ENCODE data around the gene POLQ.
"Not testable (repeated sequence)": the region's sequence is repeated elsewhere in the genome, so short reads cannot be mapped to it uniquely, and the experiment has no call there.

POLQ gene

GRCh38 chr3:121467085-121467484 is 78.7 kb downstream of the POLQ start:
- no peaks in the 10 kb centered on the region for H3K27me3 ChIP-seq (ENCODE audit: insufficient read depth, low read length)
- H3K9me3 ChIP-seq (ENCODE audit: insufficient read depth, low read depth, low read length), result no peaks in the 10 kb centered on the region
- no peaks in the 10 kb centered on the region for H3K4me1 ChIP-seq (ENCODE audit: insufficient read depth, low read length)
- peaks cover 85% of the 10 kb centered on the region for H3K36me3 ChIP-seq (ENCODE audit: insufficient read depth, low read depth, low read length)
- H3K27ac ChIP-seq (ENCODE audit: low read length), result no peak overlapping the region
- H3K4me3 ChIP-seq (ENCODE audit: low read length), result no peak overlapping the region
- no peak overlapping the region for H3K9ac ChIP-seq (ENCODE audit: low read depth, low read length)

GRCh38 chr3:121463745-121464144 is 82.0 kb downstream of the POLQ start:
- H3K4me3 ChIP-seq (ENCODE audit: low read length), result no peak overlapping the region
- no peak overlapping the region for H3K9ac ChIP-seq (ENCODE audit: low read depth, low read length)
- no peaks in the 10 kb centered on the region for H3K9me3 ChIP-seq (ENCODE audit: insufficient read depth, low read depth, low read length)
- no peak overlapping the region for H3K27ac ChIP-seq (ENCODE audit: low read length)
- H3K27me3 ChIP-seq (ENCODE audit: insufficient read depth, low read length), result no peaks in the 10 kb centered on the region
- no peaks in the 10 kb centered on the region for H3K4me1 ChIP-seq (ENCODE audit: insufficient read depth, low read length)
- H3K36me3 ChIP-seq (ENCODE audit: insufficient read depth, low read depth, low read length), result peaks cover 91% of the 10 kb centered on the region

- Histone ChIP-seq H3K4me1 (ENCODE audit: insufficient read depth, low read length) (no peaks in the 10 kb centered on the region), H3K4me3 (ENCODE audit: low read length) (no peak overlapping the region), H3K27me3 (ENCODE audit: insufficient read depth, low read length) (no peaks in the 10 kb centered on the region), H3K9ac (ENCODE audit: low read depth, low read length) (no peak overlapping the region), H3K27ac (ENCODE audit: low read length) (no peak overlapping the region), H3K36me3 (ENCODE audit: insufficient read depth, low read depth, low read length) (peaks cover 85% of the 10 kb centered on the region), H3K9me3 (ENCODE audit: insufficient read depth, low read depth, low read length) (no peaks in the 10 kb centered on the region)
Observed at GRCh38 chr3:121462565-121462964, 83.2 kb downstream of the POLQ start.

GRCh38 chr3:121451752-121452151 is 94.0 kb downstream of the POLQ start:
- not testable (repeated sequence) for H3K4me3 ChIP-seq (ENCODE audit: low read length); H3K4me1 ChIP-seq (ENCODE audit: insufficient read depth, low read length); H3K9ac ChIP-seq (ENCODE audit: low read depth, low read length); H3K9me3 ChIP-seq (ENCODE audit: insufficient read depth, low read depth, low read length); H3K27me3 ChIP-seq (ENCODE audit: insufficient read depth, low read length); H3K27ac ChIP-seq (ENCODE audit: low read length)
- peaks cover 28% of the 10 kb centered on the region for H3K36me3 ChIP-seq (ENCODE audit: insufficient read depth, low read depth, low read length)

- peaks cover 32% of the 10 kb centered on the region for H3K36me3 ChIP-seq (ENCODE audit: insufficient read depth, low read depth, low read length)
- H3K9me3 ChIP-seq (ENCODE audit: insufficient read depth, low read depth, low read length), result no peaks in the 10 kb centered on the region
- H3K27ac ChIP-seq (ENCODE audit: low read length), result no peak overlapping the region
- no peak overlapping the region for H3K9ac ChIP-seq (ENCODE audit: low read depth, low read length)
- H3K27me3 ChIP-seq (ENCODE audit: insufficient read depth, low read length), result no peaks in the 10 kb centered on the region
- no peaks in the 10 kb centered on the region for H3K4me1 ChIP-seq (ENCODE audit: insufficient read depth, low read length)
- H3K4me3 ChIP-seq (ENCODE audit: low read length), result no peak overlapping the region
Observed at GRCh38 chr3:121443456-121443855, 102.3 kb downstream of the POLQ start.

- H3K36me3 ChIP-seq (ENCODE audit: insufficient read depth, low read depth, low read length), result peaks cover 76% of the 10 kb centered on the region
- H3K4me1 ChIP-seq (ENCODE audit: insufficient read depth, low read length), result no peaks in the 10 kb centered on the region
- H3K9me3 ChIP-seq (ENCODE audit: insufficient read depth, low read depth, low read length), result no peaks in the 10 kb centered on the region
- no peak overlapping the region for H3K9ac ChIP-seq (ENCODE audit: low read depth, low read length)
- H3K27me3 ChIP-seq (ENCODE audit: insufficient read depth, low read length), result no peaks in the 10 kb centered on the region
- no peak overlapping the region for H3K4me3 ChIP-seq (ENCODE audit: low read length)
- H3K27ac ChIP-seq (ENCODE audit: low read length), result no peak overlapping the region
Observed at GRCh38 chr3:121436641-121437040, 109.1 kb downstream of the POLQ start.

- Histone ChIP-seq H3K36me3 (ENCODE audit: insufficient read depth, low read depth, low read length) (peaks cover 82% of the 10 kb centered on the region), H3K27ac (ENCODE audit: low read length) (no peak overlapping the region), H3K9ac (ENCODE audit: low read depth, low read length) (no peak overlapping the region), H3K4me1 (ENCODE audit: insufficient read depth, low read length) (no peaks in the 10 kb centered on the region), H3K27me3 (ENCODE audit: insufficient read depth, low read length) (no peaks in the 10 kb centered on the region), H3K9me3 (ENCODE audit: insufficient read depth, low read depth, low read length) (no peaks in the 10 kb centered on the region), H3K4me3 (ENCODE audit: low read length) (no peak overlapping the region)
Observed at GRCh38 chr3:121436074-121436473, 109.7 kb downstream of the POLQ start.

GRCh38 chr3:121431726-121432517 is 113.9 kb downstream of the POLQ start:
- no peaks in the 10 kb centered on the region for H3K4me1 ChIP-seq (ENCODE audit: insufficient read depth, low read length)
- H3K27me3 ChIP-seq (ENCODE audit: insufficient read depth, low read length), result no peaks in the 10 kb centered on the region
- no peak overlapping the region for H3K27ac ChIP-seq (ENCODE audit: low read length)
- H3K36me3 ChIP-seq (ENCODE audit: insufficient read depth, low read depth, low read length), result peaks cover 89% of the 10 kb centered on the region
- no peaks in the 10 kb centered on the region for H3K9me3 ChIP-seq (ENCODE audit: insufficient read depth, low read depth, low read length)
- H3K9ac ChIP-seq (ENCODE audit: low read depth, low read length), result no peak overlapping the region
- no peak overlapping the region for H3K4me3 ChIP-seq (ENCODE audit: low read length)

GRCh38 chr3:121430664-121431215 is 115.0 kb downstream of the POLQ start:
- Histone ChIP-seq H3K4me3 (ENCODE audit: low read length) (no peak overlapping the region), H3K9me3 (ENCODE audit: insufficient read depth, low read depth, low read length) (no peaks in the 10 kb centered on the region), H3K4me1 (ENCODE audit: insufficient read depth, low read length) (no peaks in the 10 kb centered on the region), H3K9ac (ENCODE audit: low read depth, low read length) (no peak overlapping the region), H3K27me3 (ENCODE audit: insufficient read depth, low read length) (no peaks in the 10 kb centered on the region), H3K27ac (ENCODE audit: low read length) (no peak overlapping the region), H3K36me3 (ENCODE audit: insufficient read depth, low read depth, low read length) (peaks cover 85% of the 10 kb centered on the region)

- H3K4me3 ChIP-seq (ENCODE audit: low read length), result no peak overlapping the region
Observed at GRCh38 chr3:121424549-121424948, 121.2 kb downstream of the POLQ start.

GRCh38 chr3:121418182-121418581 is 127.6 kb downstream of the POLQ start:
- H3K4me1 ChIP-seq (ENCODE audit: insufficient read depth, low read length), result no peaks in the 10 kb centered on the region
- no peaks in the 10 kb centered on the region for H3K36me3 ChIP-seq (ENCODE audit: insufficient read depth, low read depth, low read length)
- no peak overlapping the region for H3K4me3 ChIP-seq (ENCODE audit: low read length)
- H3K9ac ChIP-seq (ENCODE audit: low read depth, low read length), result no peak overlapping the region
- no peaks in the 10 kb centered on the region for H3K27me3 ChIP-seq (ENCODE audit: insufficient read depth, low read length)
- H3K9me3 ChIP-seq (ENCODE audit: insufficient read depth, low read depth, low read length), result no peaks in the 10 kb centered on the region
- H3K27ac ChIP-seq (ENCODE audit: low read length), result no peak overlapping the region

More at GRCh38 chr3:121424549-121424948, 121.2 kb downstream of the POLQ start:
- no peak overlapping the region for H3K9ac ChIP-seq (ENCODE audit: low read depth, low read length)
- no peak overlapping the region for H3K27ac ChIP-seq (ENCODE audit: low read length)
- no peaks in the 10 kb centered on the region for H3K9me3 ChIP-seq (ENCODE audit: insufficient read depth, low read depth, low read length)
- H3K4me1 ChIP-seq (ENCODE audit: insufficient read depth, low read length), result no peaks in the 10 kb centered on the region
- peaks cover 38% of the 10 kb centered on the region for H3K36me3 ChIP-seq (ENCODE audit: insufficient read depth, low read depth, low read length)
- no peaks in the 10 kb centered on the region for H3K27me3 ChIP-seq (ENCODE audit: insufficient read depth, low read length)

GRCh38 chr3:121414924-121415323 is 130.9 kb downstream of the POLQ start:
- H3K4me1 ChIP-seq (ENCODE audit: insufficient read depth, low read length), result no peaks in the 10 kb centered on the region
- no peak overlapping the region for H3K9ac ChIP-seq (ENCODE audit: low read depth, low read length)
- no peak overlapping the region for H3K4me3 ChIP-seq (ENCODE audit: low read length)
- H3K9me3 ChIP-seq (ENCODE audit: insufficient read depth, low read depth, low read length), result no peaks in the 10 kb centered on the region
- H3K36me3 ChIP-seq (ENCODE audit: insufficient read depth, low read depth, low read length), result no peaks in the 10 kb centered on the region
- H3K27me3 ChIP-seq (ENCODE audit: insufficient read depth, low read length), result no peaks in the 10 kb centered on the region
- no peak overlapping the region for H3K27ac ChIP-seq (ENCODE audit: low read length)

Measured in iPS-20b (cell line).